Stimulated activated CD4-positive, alpha-beta T cell treated with anti-CD3 and anti-CD28 coated beads, Interleukin-1b, Interleukin-23, amount 100 ng/mL, for 48 hours (primary cell): ENCODE results near the gene NRXN2.

Source experiments
- DNase-seq: peaks from one replicate; pipeline ENCODE4 v3.0.0-alpha.2; 2020

The NRXN2 gene

DNA sequence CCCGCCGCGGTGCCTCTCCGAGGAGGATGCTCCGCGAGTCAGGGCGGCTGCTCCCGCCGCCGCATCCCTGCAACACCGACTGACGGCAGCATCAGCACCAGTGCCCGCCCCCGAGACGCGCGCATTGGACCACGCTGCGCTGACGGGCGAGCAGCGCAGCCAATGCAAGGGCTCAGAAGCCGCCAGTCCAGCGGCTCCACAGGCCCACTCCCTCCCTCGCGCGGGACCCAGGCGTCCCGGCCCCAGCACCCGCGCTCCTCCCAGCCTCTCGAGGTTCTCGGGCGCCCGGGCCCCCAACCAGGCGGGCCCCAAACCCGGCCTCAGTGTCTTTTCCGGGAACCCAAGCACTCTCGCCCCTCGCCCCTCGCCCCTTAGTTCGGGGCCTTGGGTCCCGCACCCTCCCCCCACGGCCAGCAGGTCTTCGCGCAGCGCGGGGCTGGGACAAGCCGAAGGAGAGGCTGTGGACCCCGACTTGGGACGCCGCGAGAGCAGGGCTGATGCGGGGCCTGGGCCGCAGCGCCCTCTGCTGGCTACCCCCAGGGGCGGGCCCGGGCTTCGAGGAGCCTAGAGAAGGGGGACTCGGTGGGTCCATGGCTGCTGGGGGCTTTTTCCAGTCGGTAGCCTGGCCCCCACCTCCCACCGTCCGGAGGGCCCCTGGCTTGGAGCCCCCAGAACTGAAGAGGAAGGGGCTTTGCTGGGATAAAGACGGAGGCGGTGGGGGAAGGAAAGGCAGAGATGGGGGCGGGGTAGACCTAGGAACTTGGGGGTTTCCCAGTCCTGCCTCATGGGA lies at the start of gene NRXN2:
NRXN2 (minus strand) TSS at position 81 of the 790 bp plus-strand sequence. CDS start 9,498 bp downstream, outside the sequence.
- DNase-seq: peak; percentile 87

DNA sequence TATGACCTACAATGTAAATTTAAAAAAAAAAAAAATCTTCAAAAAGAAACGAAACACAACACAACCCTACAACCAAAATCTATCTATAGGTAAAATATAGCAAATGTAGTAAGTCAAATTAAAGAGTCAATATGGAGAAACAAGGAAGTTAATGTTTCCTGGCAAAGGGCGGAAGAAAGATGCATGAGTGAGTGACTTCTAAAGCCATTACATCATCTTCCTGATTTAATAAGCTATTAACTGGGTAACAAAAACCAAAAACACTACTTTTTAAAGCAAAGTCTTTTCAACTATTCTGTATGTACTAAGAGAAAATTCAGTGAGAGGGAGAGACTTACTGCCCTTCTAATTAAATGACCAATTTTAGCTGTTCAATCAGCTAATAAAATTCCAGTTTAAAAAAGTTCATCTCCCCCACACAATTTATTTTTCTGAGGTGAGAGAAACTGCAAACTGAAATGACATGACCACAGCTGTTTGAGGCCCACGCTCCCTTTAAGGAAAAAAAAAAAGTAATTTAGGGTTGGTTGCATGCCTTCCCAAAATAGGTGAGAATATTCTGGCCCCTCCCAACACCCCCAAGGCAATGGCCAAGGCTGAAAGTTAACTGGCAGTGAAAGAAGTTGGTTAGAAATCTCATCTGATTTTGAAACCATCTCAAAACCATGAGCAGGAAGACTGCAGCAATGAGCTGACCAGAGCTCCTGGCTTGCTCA lies 49.5 kb upstream of the NRXN2 start:
- no peak for DNase-seq

DNA sequence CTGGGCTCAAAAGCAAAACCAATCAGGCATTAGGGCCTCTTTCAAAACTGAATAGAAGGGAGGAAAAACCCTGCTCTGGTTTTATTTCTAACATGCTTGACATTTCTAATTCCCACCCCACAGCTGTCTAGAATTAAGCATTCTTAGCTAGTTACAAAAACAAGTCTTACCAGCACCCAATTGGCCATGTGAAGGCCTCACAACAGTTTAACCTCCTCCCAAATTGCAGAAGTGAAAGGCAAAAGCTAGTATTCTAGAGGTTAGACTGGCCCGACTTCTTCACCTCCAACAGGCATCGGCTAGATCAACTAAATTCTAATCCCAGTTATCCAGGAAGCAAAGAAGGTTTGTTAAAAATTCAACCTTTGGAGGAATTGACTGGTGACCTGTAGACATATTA lies 48.9 kb upstream of the NRXN2 start:
- no peak for DNase-seq

DNA sequence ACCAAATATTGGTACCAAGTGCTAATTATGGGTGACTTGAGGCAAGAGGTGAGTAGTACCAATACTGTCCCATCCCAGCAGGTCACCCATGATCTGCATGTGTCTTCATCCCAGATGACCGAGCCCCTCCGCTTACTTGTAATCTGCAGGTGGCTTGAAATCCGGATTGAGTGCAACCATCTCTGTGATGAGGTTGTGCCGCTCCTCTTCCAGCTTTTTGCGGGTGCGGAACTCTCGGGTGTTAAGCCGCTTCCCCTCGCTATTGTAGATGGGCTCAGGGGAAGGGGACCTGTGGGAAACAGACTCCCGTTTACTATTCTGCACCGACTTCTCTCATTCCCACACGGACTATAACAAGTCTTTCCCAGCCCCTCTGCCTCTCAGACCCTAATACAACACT lies 47.1 kb upstream of the NRXN2 start:
- DNase-seq: no peak

DNA sequence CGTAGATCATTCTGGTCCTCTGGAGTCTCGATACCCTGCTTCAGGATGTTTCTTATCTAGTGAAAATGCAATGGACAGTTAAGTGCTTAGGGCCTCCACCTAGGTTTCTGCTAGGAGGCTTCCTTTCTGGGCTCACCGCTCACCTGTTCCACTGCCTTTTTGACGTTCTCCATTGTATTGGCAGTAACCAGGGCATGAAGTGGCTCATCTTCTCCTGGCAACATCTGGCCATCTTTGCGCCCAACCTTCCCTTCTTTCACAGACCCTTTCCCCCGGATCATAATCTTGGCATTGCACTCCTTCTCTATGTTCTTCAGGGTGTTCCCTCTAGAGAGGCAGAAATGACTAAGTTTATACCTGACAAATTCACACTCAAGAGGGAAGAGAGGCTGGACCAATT lies 46.3 kb upstream of the NRXN2 start:
- no peak for DNase-seq

DNA sequence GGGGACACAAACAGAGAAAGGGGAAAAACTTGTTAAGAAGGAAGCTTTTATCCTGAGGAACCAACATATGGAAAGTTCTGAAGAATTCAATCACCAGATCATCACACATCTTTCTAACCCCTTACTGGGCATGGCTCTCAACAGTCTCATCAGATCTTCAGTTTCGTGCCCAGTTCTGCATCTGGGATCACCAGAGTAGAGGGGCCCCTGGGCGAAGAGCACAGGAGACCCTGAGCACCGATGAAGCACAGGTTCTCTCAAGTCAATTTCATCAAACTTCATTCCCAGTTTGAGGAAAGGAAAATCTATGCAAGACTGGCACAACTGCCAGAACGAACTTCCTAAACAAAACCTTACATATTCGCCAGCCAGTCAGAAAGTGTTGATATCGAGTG lies 45.3 kb upstream of the NRXN2 start:
- no peak for DNase-seq

DNA sequence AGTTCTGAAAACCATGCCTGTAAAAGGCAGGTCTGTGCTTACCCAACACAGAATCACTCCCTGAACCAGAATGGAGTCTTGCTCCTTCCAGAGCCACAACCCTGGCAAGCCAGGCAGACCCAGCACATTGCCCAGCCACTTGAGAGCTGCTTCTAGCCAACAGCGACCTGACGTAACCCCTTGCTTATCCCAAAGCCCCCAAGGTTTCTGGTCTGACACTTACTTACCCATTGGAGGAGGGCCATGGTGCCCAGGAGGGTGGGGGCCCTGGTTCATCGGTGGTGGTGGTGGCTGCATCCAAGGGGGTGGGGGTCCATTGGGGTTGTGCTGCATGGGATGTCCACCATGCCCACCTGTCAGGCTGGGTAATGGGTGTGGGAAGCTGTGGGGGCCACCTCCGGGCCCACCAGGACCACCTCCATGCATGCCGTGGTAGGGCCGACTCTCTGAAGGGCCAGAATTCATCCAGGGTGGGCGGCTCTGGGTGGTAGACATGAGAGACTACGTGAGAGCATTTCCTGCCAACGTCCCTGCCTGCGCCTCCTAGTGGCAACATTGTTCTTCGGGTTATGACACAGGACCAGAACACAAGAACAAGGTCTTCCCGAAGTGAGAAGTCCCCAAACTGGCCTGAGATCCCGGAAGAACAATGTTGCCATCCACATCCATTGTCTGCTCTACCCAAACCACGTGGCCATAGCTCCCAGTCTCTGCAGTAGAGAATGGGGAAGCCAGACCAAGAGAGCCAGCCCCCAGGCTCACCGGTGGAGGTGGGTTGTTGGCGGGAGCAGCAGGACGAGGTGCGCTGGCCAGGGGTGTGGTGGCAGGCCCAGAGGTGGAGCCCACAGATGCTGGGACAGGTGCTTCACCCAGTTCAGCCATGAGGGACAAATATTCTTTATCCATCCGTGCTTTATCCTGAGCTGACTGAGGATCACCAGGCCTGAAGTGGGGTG lies 44.6 kb upstream of the NRXN2 start:
- DNase-seq: peak; percentile 75

DNA sequence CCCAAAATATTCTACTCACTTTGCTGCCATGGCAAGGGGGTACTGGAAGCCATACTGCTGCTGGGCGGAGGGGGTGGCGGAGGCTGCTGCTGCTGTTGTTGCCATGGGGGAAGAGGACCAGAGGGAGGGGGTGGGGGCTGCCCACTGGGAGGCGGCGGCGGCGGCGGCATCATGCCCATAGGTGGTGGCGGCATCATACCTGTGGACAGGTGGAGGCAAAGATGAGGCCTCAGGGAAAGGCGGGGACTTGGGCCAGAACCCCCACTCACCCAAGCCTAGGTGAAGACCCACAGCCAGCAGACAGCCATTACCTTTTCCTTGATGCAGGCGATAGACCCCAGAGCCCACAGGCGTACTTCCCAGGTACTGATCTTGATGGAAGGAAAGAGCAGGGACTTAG lies 43.9 kb upstream of the NRXN2 start:
- no peak for DNase-seq

DNA sequence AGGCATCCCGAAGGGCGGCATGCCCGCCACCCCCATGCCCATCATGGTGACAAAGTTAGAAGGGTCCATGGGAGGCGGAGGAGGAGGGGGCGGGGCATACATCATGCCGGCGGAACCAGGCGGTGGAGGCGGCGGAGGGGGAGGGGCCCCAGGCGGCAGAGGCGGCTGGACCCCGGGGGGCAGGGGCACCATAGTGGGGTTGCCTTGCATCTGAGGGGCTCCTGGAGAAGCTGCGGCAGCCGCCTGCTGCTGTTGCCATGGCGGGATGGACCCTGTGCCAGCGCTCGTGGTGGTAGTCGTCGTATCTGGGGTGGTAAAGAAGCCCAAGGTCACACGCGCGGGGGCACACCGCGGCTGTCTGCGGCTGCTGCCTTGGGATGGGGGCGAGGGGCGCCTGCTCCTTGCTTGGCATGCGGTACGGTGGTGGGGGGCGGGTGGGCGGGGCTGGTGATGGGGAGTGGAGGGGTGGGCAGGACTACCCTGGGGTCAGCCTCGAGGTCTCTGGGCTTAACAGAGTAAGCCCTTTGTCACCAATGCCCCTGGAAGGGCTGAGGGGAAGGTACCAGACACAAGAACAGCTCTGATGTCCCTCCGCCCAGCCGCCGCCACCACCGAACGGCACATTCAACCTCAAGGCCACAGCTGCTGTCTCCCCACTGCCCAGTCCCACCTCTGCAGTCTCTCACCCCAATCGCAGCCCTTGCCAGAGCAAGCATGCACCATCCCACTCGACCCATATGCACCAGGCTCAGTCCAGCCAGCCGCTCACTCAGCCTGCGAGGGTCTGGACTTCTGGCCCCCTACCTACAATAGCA lies 43.1 kb upstream of the NRXN2 start:
- DNase-seq: no peak

DNA sequence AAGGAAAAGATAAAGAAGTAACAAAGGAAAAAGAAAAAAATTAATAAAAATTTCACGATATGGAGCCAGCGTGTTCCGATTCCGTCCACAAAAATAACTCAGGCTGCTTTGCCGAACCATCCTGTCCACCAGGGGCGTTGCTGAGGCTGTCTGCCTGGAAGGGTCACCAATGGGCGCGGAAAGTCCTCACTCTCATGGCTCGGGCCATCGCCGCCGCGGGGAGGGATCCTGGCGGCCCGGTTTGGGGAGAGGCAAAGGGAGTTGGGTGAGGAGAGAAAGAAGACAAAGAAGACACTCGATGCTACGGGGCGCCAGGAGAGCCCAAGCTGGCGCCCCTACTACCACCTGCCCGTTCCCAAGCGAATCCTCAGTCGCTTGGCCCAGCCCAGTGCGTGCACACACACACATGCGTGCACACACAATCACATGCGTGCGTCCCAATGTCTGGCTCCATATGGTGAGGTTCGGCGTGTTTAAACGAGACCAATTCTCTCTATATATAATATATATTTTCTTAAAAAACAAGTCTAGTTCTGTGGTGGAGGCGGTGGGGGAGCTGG lies 42.4 kb upstream of the NRXN2 start:
- no peak for DNase-seq

DNA sequence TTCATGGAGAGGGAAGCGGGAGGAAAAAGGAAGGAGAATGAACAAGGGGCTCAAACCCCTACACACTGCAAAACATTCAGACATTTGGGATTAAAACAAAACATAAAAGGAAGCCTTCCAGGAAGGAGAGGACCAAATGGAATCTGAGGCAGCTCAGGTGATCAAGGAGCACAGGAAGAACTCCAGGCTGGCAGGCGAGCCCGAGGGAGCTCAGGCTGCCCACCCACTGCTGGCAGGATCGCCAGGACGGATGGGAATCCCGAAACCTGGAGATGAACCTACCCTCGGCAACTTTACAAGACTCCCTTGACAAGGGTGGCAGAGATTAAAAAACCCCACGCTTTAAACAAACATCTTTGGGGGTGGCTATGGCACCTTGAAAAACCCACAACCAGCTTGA lies 41.8 kb upstream of the NRXN2 start:
- no peak for DNase-seq

DNA sequence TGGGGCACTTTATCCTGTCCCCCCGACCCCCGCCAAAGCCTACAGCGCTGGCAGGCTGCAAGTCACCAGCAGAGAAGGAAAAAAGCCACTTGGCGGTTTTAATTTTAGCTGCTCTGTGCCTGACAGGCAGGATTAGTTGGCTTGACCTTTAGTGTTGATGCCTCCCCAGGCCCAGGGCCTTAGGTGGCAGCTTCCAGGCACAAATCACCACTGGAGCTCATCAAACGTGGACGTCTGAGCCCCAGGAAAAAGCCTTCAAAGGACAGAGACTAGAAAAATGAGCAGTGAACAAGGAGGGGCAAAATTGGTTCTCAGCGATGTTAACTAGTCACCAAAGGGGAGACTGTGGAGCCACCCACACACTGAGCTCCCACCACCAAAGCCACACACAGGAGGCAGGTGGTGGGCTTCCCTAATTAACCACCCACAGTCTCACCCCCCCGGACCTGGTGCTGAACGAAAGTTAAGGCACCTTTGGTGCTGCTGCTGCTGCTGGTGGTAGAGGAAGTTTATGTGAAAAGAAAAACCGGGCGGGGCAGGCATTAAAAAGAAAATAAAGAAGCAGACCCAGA lies 41.1 kb upstream of the NRXN2 start:
- no peak for DNase-seq

DNA sequence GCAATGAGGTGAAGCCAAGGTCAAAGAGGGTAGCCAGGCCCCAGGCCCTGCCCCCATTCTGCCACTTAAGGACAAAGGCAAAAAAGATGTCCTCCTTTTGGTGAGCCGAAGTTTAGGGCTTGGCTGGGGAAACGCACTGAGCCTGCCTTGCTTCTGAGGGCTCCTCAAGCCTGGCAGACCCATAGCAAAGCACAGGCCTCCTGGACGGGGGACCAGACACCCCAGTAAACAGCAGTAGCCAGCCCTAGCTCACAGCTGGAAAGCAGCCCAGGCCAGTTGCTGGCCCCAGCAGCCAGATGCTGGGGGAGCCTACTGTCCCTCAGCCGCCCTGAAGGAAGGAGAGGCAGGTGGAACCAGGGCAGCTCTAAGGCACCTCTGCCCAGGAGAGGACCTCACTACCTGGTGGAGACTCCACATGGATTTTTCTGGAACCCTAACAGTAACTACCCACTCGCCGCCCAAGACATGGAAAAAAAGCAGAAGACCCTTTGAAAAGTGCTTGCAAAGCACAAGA lies 40.6 kb upstream of the NRXN2 start:
- DNase-seq: no peak

DNA sequence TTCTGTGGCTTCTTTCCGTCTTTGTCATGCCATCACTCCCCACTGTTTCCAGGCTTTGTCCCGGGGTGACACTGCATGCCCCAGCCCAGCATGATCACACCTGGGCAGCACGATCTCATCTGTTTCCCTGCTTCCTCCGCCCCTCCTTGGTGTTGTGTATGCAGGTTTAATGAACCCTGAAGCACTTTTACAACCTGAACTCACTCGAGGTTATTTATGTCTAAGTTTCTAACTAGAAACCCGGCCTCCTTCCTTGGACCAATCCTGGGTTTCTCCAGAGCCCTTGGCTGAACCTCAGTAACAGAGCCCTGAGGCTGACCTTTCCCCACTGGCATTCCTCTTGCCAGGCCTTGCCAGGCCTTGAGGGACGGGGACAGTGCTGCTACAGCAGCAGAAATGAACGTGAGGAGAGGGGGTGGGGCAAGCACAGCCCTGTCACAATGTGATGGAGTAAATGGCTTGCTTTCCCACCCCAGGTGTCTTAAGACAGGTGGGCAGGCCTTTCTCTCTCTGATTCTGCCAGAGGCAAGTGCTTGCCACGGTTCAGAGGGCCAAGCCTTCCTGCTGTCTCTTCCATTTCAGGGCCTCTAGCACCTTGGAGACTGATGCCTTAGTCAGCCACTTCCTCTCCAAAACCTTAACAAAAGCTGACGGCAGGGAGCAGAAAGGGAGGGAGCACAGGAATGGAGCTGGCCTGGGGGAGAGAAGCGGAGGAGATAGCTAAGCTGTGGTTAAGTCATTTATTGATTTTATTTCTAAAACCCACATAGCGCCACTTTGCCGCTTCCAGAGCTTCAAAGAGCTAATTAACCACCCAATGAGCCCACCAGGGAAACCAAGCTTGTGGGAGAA lies 39.9 kb upstream of the NRXN2 start:
- no peak for DNase-seq

DNA sequence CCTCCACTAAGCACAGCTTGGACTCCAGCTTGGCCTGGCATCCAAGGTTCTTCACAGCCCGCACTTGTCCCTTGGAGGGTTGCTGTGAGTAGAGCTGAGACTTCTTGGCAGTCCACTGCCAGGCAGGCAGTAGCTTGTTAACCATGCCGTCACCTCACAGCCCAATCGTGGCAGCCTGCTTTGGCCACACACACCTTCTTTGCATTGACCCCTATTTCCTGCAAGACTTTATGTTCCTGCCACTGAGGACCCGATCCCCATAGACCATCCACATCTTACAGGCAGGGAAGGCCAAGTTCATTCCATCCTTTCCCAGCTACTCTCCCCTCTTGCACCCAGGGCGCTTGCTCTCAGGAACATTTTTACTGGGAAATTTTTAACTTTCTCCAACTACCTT lies 39.3 kb upstream of the NRXN2 start:
- no peak for DNase-seq

DNA sequence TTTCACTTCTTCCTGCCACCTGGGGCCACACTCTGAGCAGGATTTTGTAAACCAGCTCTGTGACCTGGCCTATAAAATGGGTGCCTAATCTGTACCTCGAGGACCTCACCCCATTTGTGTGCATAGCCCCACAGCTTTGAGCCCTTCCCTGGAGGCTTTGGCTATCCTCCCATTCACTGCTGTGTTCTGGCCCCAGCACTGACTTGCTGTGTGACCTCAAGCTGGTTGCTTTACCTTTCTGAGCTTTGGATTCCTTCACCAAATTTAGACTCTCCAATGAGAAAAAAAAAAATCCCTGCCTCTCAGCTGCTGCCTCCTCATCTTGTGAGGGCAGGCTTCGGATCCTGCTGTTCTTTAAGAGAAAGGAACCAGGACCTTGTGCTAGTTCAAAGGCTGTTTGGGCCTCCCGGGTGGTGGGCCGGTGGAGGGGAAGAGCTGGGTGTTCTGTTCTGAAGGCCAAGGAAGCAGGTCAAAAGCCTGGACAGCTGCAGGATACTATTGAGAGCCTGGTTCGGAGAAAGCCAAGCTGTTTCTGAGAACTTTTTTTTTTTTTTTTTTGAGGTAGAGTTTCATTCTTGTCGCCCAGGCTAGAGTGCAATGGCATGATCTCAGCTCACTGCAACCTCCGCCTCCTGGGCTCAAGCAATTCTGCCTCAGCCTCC lies 37.9 kb upstream of the NRXN2 start:
- no peak for DNase-seq

DNA sequence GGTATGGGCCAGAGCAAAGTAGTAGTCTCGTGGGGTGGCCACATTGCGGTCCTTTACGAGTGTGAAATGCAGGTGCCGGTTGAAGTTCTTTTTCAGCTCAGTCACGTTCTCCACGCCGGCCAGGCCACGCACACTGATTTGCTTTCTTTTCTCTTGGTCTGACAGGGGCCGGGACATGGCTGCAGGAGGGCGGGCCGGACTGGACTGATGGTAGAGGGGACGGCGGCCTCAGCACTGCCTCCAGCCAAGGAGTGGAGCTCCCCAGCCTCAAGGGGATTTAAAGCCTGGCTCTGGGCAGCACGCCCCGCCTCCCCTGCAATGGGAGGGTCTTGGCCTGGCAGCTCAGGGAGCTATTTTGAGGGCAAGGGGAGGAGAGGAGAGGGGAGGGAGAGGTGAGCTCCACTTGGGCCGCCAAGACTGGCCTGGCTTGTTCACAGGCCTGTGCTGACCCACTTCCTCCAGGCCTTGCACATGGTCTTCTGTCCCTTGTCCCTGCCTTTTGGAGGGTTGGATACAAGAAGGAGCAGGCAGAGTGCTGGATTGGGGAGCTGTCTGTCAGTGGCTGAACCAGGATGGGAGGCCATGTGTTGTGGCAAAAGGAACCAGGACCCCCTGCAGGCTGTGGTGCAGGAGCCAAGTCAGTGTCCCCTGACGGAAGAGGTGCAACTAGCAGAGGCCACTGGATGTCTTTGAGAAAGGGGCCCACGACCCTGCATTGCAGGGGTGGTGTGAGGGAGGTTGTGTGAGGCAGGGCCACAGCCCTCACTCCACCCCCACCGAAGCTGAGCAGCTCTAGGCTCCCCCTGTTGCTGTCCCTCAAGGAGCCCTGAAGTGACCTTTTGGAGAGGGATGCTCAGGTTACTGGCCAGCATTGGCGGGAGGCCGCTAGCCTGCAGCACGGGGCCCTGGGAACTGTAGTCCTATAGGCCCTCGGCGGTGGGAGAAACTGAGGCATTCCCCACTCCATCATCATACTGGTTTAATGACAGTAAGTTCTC lies 37.0 kb upstream of the NRXN2 start, which contains the start of gene PYGM:
PYGM (minus strand) TSS at position 253 of the 998 bp plus-strand sequence; CDS start at position 177, 76 bp downstream.
- no peak for DNase-seq

DNA sequence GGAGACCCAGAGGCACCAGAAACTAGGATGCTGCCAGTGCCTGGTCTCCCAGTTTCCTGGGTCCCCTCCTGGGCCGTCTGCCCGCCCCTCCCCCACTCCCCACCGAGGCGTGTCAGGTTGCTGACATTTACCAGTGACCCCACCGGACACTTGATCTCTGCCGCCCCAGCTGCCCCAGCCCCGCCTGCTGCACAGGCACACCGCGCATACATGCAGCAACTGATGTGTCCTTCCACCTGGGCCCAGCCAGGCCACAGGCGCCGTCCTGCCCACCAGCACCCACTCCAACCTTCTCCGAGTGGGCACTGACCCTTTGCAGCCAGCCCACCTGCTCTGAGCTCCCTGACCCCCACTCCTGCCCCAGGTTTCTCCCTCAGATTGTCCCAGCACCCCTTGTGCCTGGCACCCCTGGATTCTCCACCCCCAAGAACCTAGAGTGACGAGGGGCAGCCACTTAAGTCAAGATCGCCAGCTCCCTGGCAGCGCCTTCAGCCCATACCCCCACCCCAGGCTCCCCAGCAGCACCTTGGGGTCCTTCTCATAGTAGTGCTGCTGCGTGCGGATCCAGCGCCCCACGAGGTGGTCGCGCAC lies 36.2 kb upstream of the NRXN2 start:
- no peak for DNase-seq
